Bone marrow (tissue), 2 donors: Measurements from ENCODE around the gene SLC2A3.
A peak's percentile ranks its signal among the peaks of the same experiment; 100 is the strongest.
"Not testable (repeated sequence)": the region's sequence is repeated elsewhere in the genome, so short reads cannot be mapped to it uniquely, and the experiment has no call there.

Experiments used
- DNase-seq, 2 donors: peaks; one replicate each; lab custom pipeline; 2025; lab: John Stamatoyannopoulos, UW

Gene SLC2A3

DNA sequence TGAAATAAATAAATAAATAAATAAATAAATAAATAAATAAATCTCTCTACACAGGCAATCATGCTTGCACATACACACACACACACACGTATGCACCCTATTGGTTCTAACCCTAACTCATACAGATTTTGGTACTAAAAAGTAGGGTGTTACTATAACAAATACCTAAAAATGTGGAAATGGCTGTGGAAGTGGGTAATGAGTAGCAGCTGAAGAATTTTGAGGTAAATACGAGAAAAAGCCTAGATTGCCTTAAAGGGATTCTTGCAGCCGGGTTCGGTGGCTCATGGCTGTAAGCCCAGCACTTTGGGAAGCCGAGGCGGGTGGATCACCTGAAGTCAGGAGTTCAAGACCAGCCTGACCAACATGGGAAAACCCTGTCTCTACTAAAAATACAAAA is 15.7 kb upstream of the SLC2A3 start:
- DNase-seq = no peak

DNA sequence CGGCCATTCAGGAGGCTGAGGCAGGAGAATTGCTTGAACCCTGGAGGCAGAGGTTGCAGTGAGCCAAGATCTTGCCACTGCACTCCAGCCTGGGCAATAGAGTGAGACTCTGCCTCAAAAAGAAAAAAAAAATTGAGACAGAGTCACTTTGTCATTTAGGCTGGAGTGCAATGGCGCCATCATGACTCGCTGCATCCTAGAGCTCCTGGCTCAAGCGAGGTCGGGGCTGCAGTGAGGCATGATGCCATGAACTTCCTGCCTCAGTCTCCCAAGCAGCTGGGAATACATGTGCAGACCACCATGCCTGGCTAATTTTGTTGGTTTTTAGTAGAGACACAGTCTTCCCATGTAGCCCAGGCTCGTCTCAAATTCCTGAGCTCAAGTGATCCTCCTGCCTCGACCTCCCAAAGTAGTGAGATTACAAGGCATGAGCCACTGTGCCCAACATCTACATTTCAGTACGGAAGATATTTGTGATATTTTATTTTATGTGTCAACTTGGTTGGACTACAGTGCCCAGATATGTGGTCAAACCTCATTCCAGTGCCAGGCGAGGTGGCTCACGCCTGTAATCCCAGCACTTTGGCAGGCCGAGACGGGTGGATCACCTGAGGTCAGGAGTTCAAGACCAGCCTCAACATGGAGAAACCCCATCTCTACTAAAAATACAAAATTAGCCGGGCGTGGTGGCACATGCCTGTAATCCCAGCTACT is 14.4 kb upstream of the SLC2A3 start:
- not testable (repeated sequence) for DNase-seq

DNA sequence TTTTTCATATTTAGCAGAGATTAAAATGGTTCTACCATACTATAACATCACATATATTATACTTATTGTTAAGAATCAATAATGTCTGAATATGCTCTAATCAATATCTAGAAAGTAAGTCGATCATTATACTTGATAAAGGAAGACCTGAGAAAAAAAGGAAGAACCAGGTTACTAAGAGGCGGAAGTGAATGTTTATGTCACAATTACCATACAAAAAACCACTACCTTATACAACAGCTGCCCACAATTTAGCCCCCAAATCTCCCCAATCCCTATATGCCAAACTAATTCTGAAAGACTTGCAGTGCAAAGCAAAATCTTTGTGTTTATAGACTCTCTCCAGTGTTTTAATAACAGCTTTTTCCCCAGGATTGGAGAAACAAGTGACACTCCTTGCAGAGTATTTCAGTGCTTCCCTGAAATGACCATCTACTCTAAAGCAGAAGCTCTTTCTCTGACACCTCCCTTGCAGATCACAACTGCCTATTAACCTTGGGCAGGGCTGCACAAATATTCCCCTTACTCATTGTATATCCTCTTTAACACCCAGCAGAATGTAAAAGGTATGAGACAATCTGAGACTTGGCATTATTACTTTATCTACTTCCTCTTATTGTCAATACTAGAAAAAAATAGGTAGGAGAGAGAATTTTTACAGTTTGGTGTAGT is 12.7 kb upstream of the SLC2A3 start:
- no peak for DNase-seq

DNA sequence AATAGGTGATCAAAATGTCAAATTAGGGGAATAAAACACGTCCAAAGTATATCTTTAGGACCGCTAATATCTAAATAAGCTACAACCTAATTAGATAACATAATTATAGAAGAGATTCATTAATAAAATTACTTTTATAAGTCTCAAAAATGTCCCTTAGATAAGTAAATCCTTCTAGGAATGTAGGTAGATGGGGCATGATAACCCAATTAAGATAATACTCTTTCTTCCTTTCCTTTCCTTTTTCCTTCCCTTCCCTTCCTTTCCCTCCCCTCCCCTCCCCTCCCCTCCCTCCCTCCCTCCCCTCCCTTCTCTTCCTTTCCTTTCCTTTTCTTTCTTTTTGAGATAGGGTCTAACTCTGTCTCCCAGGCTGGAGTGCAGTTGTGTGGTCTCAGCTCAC is 11.0 kb upstream of the SLC2A3 start:
- no peak for DNase-seq

- not testable (repeated sequence) for DNase-seq
Observed at GRCh38 chr12:7944760-7945159, 8.8 kb upstream of the SLC2A3 start.

DNA sequence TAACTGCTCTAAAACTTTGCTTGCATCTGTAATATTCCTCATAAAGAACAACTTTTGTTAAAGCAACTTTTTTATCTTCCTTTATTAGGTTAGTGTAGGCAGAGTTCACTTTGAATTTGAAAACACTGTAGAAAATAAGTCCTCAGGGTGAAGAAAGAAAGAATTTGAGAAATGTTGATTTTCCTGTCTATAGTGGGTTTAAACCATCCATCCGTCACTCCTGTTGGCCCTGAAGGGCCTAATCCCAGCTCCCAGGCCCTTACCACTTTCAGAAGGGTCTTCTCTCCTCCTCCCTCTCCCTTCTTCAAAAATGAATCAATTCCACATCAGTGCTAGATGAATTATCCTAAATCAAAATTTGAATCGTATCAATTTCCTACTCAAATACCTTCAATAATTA is 4.9 kb upstream of the SLC2A3 start:
- DNase-seq = no peak

DNA sequence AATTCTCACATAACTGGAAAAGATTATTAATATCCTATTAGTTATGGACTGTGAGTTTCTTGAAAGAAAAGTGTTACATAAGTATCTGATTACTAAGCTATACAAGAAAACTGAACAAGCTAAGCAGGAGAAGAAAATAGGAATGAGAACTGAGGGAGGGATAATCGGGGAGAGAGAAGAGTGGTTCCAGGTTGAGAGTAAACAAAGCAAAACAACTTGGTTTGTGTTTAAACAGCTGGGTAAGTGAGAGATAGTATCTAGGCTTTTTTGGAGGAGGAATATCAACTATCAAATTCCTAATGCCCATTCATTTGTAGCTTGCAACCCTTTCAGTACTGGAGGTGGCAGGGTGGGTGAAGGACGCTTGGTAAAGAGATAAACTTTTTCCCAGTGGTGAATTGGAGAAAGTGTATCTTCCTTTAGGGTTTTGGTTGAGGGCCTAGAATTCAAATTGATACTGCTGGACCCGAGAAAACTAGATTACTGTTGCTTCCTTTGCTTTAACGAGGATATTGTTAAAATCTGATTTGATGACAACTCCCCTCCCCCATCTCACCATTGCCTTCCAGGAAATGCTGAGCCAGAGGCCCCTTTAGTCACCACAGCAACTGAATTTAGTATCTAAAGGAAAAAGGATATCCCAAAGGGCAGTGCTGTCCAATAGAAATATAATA is 2.0 kb upstream of the SLC2A3 start:
- DNase-seq = no peak

DNA sequence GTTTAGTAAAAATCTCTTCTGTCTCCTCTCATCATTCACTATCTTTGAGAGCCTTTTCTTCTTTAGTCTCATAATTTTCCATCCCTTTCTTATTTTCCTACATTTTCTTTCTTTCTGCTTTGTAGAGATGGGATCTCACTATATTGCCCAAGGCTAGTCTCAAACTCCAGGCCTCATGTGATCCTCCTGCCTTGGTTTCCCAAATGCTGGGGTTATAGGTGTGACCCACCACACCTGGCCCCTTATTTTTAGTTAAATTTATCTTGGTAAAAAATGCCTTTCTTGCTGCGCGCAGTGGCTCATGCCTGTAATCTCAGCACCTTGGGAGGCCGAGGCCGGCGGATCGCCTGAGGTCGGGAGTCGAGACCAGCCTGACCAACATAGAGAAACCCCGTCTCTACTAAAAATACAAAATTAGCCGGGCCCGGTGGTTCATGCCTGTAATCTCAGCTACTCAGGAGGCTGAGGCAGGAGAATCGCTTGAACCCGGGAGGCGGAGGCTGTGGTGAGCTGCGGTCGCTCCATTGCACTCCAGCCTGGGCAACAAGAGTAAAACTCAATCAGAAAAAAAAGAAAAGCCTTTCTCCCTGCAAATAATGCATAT is 996 bp downstream of the SLC2A3 start:
- no peak for DNase-seq

- no peak for DNase-seq
Observed at GRCh38 chr12:7934091-7934888, 1.7 kb downstream of the SLC2A3 start.

DNA sequence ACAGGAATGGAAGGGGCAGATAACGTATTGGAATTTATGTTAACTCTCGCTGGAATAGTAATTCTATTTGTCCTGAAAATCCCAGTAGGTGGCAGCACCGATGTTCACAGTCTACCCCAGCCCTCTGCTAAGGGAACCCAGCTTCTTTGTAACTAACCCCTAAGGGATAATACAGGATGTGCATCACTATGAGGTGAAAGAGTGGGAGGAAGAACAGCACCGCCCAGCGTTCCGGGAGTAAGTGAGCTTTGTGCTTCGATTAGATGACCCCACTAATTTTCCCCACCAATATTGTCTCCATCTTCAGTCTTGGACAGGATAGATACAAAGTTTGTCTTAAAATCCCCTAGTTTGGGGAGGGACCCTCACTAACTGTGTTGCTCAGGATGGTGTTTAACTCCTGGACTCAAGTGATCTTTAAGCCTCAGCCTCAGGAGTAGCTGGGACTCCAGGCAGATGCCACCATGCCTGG is 2.7 kb downstream of the SLC2A3 start:
- DNase-seq = peak in 1 of 2 donors; percentile 91

- not testable (repeated sequence) for DNase-seq
Observed at GRCh38 chr12:7932599-7933240, 3.3 kb downstream of the SLC2A3 start.

GRCh38 chr12:7929083-7929792 is 6.7 kb downstream of the SLC2A3 start:
- no peak for DNase-seq

- DNase-seq = no peak
Observed at GRCh38 chr12:7927470-7927869, 8.5 kb downstream of the SLC2A3 start.

DNA sequence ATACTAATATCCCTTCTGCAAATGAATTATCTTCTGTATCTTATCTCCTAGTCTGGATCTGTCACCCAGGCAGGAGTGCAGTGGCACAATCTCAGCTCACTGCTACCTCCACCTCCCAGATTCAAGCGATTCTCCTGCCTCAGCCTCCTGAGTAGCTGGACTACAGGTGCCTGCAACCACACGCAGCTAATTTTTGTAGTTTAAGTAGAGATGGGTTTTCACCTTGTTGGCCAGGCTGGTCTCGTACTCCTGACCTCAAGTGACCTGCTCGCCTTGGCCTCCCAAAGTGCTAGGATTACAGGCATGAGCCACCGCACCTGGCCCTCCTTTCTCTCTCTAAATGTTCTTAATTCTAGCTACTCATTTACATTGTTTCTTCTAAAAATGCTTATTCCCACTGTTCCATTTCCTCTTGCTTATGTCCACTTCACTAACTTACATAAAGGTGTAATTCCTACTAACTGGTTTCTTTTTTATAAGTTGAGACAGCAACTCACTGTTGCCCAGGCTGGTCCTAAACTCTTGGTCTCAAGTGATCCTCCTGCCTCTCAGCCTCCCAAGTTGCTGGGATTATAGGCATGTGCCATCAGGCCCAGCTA is 9.8 kb downstream of the SLC2A3 start:
- not testable (repeated sequence) for DNase-seq

DNA sequence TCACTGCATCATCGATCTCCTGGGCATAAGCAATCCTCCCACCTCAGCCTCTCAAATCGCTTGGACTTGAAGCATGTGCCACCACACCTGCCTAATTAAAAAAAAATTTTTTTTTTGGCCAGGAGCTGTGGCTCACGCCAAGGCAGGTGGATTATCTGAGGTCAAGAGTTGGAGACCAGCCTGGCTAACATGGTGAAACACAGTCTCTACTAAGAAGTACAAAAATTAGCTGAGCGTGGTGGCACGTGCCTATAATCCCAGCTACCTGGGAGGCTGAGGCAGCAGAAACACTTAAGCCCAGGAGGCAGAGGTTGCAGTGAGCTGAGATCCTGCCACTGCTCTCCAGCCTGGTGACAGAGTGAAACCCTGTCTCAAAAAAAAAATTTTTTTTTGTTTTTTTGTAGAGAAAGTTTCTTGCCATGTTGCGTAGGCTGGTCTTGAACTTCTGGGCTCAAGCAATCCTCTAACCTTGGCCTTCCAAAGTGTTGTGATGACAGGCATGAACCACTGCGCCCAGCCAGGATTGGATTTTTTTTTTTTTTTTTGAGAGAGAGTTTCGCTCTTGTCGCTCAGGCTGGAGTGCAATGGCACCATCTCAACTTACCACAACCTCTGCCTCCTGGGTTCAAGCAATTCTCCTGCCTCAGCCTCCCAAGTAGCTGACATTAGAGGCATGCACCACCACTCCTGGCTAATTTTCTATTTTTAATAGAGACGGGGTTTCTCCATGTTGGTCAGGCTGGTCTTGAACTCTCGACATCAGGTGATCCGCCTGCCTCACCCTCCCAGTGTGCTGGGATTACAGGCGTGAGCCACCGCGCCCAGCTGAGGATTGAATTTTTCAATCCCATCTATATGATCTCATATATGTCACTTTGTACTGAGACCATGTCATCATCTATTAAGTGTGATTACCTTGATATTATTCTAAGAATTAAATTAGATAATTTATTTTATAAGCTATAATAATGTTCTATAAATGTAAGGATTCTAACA is 12.4 kb downstream of the SLC2A3 start:
- no peak for DNase-seq

DNA sequence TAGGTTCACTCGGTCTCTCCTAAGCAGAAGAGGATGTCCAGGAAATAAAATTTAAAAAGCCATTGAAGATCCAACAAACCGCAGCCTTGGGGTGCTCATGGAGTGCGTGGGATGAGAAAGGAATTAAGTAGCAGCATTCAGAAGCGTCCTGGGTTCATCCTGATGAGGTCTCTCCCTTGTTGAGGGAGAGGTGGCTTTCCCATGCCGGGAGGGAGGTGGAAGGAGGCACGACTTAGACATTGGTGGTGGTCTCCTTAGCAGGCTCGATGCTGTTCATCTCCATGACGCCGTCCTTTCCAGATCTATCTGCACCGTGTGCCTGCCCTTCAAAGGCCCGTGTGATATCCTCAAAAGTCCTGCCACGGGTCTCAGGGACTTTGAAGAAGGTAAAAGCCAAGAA is 14.8 kb downstream of the SLC2A3 start:
- not testable (repeated sequence) for DNase-seq

DNA sequence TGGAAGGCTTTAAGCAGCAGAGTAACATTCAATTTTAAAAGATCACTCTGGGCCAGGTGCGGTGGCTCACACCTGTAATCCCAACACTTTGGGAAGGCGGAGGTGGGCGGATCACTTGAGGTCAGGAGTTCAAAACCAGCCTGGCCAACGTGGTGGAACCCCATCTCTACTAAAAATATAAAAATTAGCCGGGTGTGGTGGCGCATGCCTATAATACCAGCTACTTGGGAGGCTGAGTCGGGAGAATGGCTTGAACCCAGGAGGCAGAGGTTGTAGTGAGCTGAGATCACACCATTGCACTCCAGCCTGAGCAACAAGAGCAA is 17.8 kb downstream of the SLC2A3 start:
- not testable (repeated sequence) for DNase-seq

DNA sequence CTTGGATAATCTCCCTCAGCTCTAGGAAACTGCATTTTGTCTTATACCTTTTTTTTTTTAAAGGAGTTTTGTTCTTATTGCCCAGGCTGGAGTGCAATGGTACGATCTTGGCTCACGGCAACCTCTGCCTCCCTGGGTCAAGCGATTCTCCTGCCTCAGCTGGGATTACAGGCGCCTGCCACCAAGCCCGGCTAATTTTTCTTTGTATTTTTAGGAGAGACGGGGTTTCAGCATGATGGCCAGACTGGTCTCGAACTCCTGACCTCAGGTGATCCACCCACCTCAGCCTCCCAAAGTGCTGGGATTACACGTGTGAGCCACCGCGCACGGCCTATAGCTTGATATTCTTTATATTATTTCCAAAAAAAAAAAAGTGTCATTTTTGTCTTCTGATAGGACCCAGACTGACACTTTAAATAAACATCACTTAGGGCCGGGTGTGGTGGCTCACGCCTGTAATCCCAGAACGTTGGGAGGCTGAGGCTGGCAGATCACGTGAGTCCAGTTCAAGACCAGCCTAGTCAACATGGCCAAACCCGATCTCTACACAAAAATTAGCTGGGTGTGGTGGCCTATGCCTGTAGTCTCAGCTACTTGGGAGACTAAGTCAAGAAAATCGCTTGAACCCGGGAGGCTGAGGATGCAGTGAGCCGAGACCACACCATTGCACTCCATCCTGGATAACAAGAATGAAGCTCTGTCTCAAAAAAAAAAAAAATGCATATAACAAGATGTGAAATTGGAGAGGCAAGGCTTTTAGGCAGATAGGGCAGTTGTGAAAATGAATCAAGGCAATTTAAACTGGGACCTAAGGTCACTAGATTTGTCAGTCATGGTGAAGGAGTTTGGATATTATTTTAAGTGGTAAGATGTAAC is 18.4 kb downstream of the SLC2A3 start:
- DNase-seq = no peak
